Endothelial cell (in vitro differentiated cells): ENCODE measurements around the gene SLC35A4. TPM values are rescaled to one million over a fixed set of nuclear protein-coding genes. Genes with fewer than 3 reads are reported as not detected.

Experiments
- DNase-seq: peaks from one replicate; pipeline ENCODE4 v3.0.0; 2021; ENCODE audit warnings: low spot score
- H3K27ac Mint-ChIP-seq: one replicate; pipeline ENCODE4 v1.8.0; 2021; ENCODE audit warnings: mixed read lengths, inconsistent platforms; ENCODE audit not compliant: unreplicated experiment
- H3K27me3 Mint-ChIP-seq: one replicate; pipeline ENCODE4 v1.8.0; 2021; ENCODE audit warnings: mild to moderate bottlenecking, moderate library complexity, mixed read lengths, inconsistent platforms; ENCODE audit not compliant: unreplicated experiment
- H3K36me3 Mint-ChIP-seq: one replicate; pipeline ENCODE4 v1.8.0; 2021; ENCODE audit warnings: mild to moderate bottlenecking, low read depth, mixed read lengths, inconsistent platforms; ENCODE audit not compliant: unreplicated experiment
- H3K4me1 Mint-ChIP-seq: one replicate; pipeline ENCODE4 v1.8.0; 2021; ENCODE audit warnings: mild to moderate bottlenecking, mixed read lengths, inconsistent platforms; ENCODE audit not compliant: unreplicated experiment
- H3K4me3 Mint-ChIP-seq: one replicate; pipeline ENCODE4 v1.8.0; 2021; ENCODE audit warnings: mild to moderate bottlenecking, mixed read lengths, inconsistent platforms; ENCODE audit not compliant: unreplicated experiment
- H3K9me3 Mint-ChIP-seq: one replicate; pipeline ENCODE4 v1.8.0; 2021; ENCODE audit warnings: mixed read lengths, inconsistent platforms; ENCODE audit not compliant: unreplicated experiment
- total RNA-seq: library from RNA; stranded (reverse); fragmentation: NEBNext Ultra II Directional; extraction: Animal tissue kit (Norgen Biotek cat#: 25700); gene quantifications from one replicate; pipeline ENCODE4 v1.2.1, GENCODE V29; 2021; ENCODE audit not compliant: unreplicated experiment
- TF ChIP-seq, protein P1 (sequence below): fragments of 200-600 bp; sonication (generic); IDR thresholded peaks from one replicate; pipeline ENCODE4 v1.5.0; 2021; ENCODE audit warnings: antibody characterized with exemption; ENCODE audit not compliant: unreplicated experiment

Gene SLC35A4
- total RNA-seq, 1 donor from 2014 or later, result 91.2 TPM

DNA sequence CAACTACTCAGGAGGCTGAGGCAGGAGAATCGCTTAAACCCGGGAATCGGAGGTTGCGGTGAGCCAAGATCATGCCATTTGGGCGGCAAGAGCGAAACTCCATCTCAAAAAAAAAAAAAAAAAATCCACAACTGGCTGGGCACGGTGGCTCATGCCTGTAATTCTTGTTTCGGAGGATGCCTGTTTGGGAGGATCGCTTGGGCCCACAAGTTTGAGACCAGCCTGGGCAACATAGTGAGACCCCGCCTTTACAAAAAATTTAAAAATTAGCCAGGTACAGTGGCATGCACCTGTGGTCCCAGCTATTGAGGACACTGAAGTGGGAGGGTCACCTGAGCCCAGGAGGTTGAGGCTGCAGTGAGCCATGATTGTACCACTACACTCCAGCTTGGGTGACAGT, 19.0 kb upstream of the SLC35A4 start:
- no peaks in the 10 kb centered on the region for H3K9me3 Mint-ChIP-seq
- H3K4me3 Mint-ChIP-seq, result no peak overlapping the region
- peaks cover 38% of the 10 kb centered on the region for H3K36me3 Mint-ChIP-seq
- H3K27ac Mint-ChIP-seq, result no peak overlapping the region
- H3K27me3 Mint-ChIP-seq, result peaks cover 6% of the 10 kb centered on the region
- peaks cover 41% of the 10 kb centered on the region for H3K4me1 Mint-ChIP-seq
- DNase-seq, result no peak
- TF ChIP-seq, protein P1, sequence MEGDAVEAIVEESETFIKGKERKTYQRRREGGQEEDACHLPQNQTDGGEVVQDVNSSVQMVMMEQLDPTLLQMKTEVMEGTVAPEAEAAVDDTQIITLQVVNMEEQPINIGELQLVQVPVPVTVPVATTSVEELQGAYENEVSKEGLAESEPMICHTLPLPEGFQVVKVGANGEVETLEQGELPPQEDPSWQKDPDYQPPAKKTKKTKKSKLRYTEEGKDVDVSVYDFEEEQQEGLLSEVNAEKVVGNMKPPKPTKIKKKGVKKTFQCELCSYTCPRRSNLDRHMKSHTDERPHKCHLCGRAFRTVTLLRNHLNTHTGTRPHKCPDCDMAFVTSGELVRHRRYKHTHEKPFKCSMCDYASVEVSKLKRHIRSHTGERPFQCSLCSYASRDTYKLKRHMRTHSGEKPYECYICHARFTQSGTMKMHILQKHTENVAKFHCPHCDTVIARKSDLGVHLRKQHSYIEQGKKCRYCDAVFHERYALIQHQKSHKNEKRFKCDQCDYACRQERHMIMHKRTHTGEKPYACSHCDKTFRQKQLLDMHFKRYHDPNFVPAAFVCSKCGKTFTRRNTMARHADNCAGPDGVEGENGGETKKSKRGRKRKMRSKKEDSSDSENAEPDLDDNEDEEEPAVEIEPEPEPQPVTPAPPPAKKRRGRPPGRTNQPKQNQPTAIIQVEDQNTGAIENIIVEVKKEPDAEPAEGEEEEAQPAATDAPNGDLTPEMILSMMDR, result no peak

DNA sequence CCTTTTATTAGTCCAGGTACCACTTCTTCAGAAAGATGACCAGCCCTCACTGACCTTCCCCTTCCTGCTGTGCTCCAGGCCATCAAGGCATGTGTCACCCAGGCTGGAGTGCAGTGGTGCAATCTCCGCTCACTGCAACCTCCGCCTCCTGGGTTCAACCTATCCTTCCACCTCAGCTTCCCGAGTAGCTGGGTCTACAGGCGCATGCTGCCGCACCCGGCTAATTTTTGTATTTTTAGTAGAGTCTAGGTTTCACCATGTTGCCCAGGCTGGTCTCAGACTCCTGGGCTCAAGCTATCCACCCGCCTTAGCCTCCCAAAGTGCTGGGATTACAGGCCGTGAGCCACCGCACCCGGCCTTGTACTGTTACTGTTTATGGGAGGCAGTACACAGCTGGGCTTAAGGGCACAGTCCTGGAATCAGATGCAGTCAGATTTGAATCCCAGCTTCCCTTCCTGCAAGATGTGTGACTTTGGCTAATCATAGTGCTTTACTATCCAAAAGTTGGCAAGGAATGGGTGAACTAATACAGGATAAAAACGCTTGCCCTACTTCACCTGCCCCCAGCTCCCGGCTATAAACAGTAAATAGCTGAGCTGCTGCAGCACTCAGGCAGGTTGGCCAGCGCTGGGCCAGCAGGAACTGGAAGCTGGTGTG, 17.6 kb upstream of the SLC35A4 start:
- Mint-ChIP-seq H3K27me3 (peaks cover 6% of the 10 kb centered on the region), H3K27ac (peak overlapping the region; percentile 72), H3K4me1 (peaks cover 37% of the 10 kb centered on the region), H3K9me3 (no peaks in the 10 kb centered on the region), H3K4me3 (peak overlapping the region; percentile 67), H3K36me3 (peaks cover 38% of the 10 kb centered on the region)
- TF ChIP-seq, protein P1, result no peak
- DNase-seq, result no peak

DNA sequence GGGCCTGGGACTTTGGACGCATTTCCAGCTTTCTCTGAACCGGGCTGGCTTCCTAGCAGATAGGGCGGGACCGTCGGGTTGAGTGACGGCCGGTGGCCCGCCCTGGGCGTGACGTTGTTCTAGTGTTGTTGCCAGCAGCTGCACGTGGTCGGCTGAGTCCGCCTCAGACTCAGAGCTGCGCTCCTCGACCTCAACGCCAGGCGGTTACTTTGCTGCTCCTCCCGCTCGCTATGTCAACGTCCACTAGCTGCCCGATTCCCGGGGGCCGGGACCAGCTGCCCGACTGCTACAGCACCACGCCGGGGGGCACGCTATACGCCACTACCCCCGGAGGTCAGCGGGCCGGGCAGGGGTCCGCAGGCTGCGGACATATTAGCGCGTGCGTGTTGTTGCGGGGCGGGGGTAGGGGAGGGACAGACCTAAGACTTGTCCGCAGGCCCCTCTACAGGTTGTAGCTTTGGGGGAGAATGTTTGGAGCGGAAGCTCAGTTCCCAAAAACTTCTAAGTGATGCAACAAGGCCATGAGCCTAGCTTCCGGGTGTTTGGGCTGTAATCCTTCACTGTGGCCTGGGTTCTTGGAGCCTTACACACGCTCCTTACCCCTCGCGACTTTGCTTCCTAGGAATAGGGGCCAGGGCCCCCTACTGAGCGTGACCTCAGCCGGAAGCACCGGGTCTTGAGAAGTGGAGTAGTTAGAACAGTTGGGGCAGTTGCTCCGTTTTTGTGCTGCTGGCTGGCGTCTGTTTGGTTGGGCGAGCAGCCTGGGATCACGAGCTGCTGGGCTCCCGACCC, 16.9 kb upstream of the SLC35A4 start, which contains the start of gene EIF4EBP3:
Gene EIF4EBP3, plus strand, starts transcription at position 155 of the 792 bp plus-strand sequence. Its CDS starts 76 bp downstream, at position 231.
- peak within 1 kb of the TSS; percentile 72 for H3K27ac Mint-ChIP-seq
- DNase-seq, result peak; percentile 95
- peak within 1 kb of the TSS; percentile 74 for H3K4me3 Mint-ChIP-seq
- H3K4me1 Mint-ChIP-seq, result peaks cover 37% of the 10 kb centered on the region
- peaks cover 6% of the 10 kb centered on the region for H3K27me3 Mint-ChIP-seq
- TF ChIP-seq, protein P1, result peak; percentile 70
- peaks cover 37% of the 10 kb centered on the region for H3K36me3 Mint-ChIP-seq
- no peaks in the 10 kb centered on the region for H3K9me3 Mint-ChIP-seq

DNA sequence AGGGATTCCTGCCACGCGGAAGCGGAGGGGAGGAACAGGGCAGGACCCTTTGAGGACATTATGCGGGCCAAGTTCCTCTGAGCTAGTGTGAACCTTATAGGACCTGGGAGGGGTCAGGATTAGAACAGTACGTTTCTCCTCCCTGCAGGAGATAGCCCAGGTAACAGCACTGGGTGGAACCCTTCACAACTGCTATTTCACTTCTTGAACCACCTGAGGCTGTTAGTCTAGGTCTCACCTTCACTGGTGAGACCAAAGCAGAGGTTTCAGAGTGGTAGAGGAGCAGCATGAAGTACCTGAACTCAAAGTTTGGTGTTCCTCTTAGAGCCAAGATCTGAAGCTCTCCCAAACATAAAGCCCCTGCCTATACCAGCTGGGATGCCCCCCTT, 16.3 kb upstream of the SLC35A4 start:
- Mint-ChIP-seq H3K36me3 (peaks cover 43% of the 10 kb centered on the region), H3K27me3 (peaks cover 6% of the 10 kb centered on the region), H3K9me3 (no peaks in the 10 kb centered on the region), H3K4me1 (peaks cover 37% of the 10 kb centered on the region), H3K4me3 (peak overlapping the region; percentile 74), H3K27ac (peak overlapping the region; percentile 67)
- TF ChIP-seq, protein P1, result no peak
- no peak for DNase-seq

DNA sequence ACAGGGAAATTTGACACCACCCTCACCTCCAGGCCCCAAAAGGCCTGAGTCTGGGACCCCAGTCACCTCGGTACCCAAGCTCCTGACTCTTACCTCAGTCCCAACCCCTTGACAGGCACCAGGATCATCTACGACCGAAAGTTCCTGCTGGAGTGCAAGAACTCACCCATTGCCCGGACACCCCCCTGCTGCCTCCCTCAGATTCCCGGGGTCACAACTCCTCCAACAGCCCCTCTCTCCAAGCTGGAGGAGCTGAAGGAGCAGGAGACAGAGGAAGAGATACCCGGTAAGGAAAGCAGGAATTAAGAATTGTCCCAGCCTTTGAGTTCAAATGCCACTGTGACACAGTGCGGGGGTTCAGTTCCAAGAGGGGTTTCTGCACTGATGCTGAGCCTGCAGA, 15.8 kb upstream of the SLC35A4 start:
- peak overlapping the region; percentile 16 for H3K27ac Mint-ChIP-seq
- peaks cover 6% of the 10 kb centered on the region for H3K27me3 Mint-ChIP-seq
- H3K4me3 Mint-ChIP-seq, result no peak overlapping the region
- TF ChIP-seq, protein P1, result no peak
- peaks cover 48% of the 10 kb centered on the region for H3K36me3 Mint-ChIP-seq
- no peaks in the 10 kb centered on the region for H3K9me3 Mint-ChIP-seq
- no peak for DNase-seq
- H3K4me1 Mint-ChIP-seq, result peaks cover 40% of the 10 kb centered on the region
